ENCODE results near the gene AOPEP. TPM values are rescaled to one million over a fixed set of nuclear protein-coding genes. Genes with fewer than 3 reads are reported as not detected.

Gene AOPEP
- total RNA-seq, 2 experiments from 2014 or later, result 6.9 to 7.0 TPM

DNA sequence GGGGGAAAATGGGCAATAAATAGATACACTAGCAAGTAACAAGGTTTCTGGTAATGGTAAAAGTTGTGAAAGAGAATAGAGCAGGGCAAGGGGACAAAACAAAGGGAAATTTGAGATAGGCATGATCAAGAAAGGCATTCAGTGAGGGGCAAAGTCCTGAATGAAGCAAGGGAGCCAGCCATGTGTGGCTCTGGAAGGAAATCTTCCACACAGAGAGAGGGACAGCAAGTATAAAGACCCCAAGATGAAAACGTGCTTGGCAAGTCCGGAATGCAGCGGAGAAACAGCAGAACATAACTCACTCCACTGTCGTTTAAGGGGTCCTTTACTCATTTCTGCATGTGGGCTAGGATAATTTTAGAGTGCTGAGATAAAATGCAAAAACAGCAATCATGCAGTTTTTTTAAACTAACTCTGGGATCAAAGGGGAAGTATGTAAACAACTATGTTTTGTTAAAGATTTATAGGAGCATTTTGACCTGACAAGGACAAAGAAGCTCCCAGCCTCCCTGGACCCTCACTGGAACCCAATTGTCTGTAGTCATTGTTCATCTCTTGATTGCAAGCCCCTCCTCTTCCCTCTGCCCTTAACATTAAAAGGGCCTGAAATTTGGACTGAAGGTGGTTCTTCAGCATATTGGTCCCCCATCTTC, 22.9 kb upstream of the AOPEP start:
- intact Hi-C loops (cut with DNase I, micrococcal nuclease), result no loop called here
- DNase-seq (no peak), ATAC-seq (ENCODE audit: poor library complexity) (no peak)
- Histone ChIP-seq H3K27me3 (ENCODE audit: control insufficient read depth in 1 of 2, insufficient read depth in 2 of 2, low read length in 2 of 2) (peaks cover 0 to 7% of the 10 kb centered on the region in 2 experiments), H3K27ac (ENCODE audit: low read depth in 1 of 2, low read length in 2 of 2) (no peak overlapping the region), H3K4me3 (ENCODE audit: low read length) (no peak overlapping the region), H3K9me3 (ENCODE audit: control insufficient read depth in 1 of 2, insufficient read depth in 1 of 2, low read length in 2 of 2) (no peaks in the 10 kb centered on the region), H3K4me1 (ENCODE audit: insufficient read depth, low read length) (no peaks in the 10 kb centered on the region), H3K36me3 (ENCODE audit: insufficient read depth, low read length) (no peaks in the 10 kb centered on the region)
- peaks cover 42% of the 10 kb centered on the region for H3K27me3 Mint-ChIP-seq
- ChIA-PET POLR2A (no interaction called here), CTCF (no interaction called here)
- TF ChIP-seq, protein P1, sequence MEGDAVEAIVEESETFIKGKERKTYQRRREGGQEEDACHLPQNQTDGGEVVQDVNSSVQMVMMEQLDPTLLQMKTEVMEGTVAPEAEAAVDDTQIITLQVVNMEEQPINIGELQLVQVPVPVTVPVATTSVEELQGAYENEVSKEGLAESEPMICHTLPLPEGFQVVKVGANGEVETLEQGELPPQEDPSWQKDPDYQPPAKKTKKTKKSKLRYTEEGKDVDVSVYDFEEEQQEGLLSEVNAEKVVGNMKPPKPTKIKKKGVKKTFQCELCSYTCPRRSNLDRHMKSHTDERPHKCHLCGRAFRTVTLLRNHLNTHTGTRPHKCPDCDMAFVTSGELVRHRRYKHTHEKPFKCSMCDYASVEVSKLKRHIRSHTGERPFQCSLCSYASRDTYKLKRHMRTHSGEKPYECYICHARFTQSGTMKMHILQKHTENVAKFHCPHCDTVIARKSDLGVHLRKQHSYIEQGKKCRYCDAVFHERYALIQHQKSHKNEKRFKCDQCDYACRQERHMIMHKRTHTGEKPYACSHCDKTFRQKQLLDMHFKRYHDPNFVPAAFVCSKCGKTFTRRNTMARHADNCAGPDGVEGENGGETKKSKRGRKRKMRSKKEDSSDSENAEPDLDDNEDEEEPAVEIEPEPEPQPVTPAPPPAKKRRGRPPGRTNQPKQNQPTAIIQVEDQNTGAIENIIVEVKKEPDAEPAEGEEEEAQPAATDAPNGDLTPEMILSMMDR (IDR thresholded peaks at IDR 0.05), result no peak
- H3K27ac Mint-ChIP-seq, result no peak overlapping the region
- no peaks in the 10 kb centered on the region for H3K9me3 Mint-ChIP-seq
- H3K36me3 Mint-ChIP-seq (ENCODE audit: low read depth), result no peaks in the 10 kb centered on the region
- no peaks in the 10 kb centered on the region for H3K4me1 Mint-ChIP-seq (ENCODE audit: low read depth)
- H3K4me3 Mint-ChIP-seq, result no peak overlapping the region

DNA sequence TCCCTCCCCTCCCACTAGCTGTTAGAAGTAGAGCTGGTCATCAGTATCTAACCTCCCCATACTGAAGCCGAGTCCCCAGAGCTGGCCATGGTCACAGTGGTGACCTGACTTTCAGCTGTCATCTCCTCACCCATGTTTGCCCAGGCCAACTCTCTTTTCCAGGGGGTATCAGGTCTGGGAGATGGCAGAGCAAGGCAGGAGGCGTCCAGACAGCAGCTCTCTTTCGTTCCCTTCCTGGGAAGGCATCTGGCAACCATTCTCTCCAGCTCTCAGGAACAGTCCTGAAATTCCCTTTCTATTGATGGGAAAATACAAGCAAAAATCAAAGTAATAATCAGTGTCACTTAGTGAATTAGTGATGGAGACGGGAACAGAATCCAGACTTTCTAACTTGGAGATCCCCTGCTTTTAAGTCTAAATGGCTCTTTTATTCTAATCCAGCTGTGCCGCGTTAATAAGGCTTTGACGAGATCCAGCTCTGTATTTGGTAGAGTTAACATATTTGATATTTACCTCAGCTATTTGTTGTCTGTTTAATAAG, 21.3 kb upstream of the AOPEP start:
- ChIA-PET POLR2A (no interaction called here), CTCF (no interaction called here)
- Mint-ChIP-seq H3K4me1 (ENCODE audit: low read depth) (no peaks in the 10 kb centered on the region), H3K9me3 (no peaks in the 10 kb centered on the region), H3K36me3 (ENCODE audit: low read depth) (no peaks in the 10 kb centered on the region), H3K27ac (no peak overlapping the region), H3K4me3 (no peak overlapping the region), H3K27me3 (peaks cover 42% of the 10 kb centered on the region)
- Histone ChIP-seq H3K4me1 (ENCODE audit: insufficient read depth, low read length) (no peaks in the 10 kb centered on the region), H3K27ac (ENCODE audit: low read depth in 1 of 2, low read length in 2 of 2) (no peak overlapping the region), H3K27me3 (ENCODE audit: control insufficient read depth in 1 of 2, insufficient read depth in 2 of 2, low read length in 2 of 2) (peaks cover 0 to under 1% of the 10 kb centered on the region in 2 experiments), H3K4me3 (ENCODE audit: low read length) (no peak overlapping the region), H3K9me3 (ENCODE audit: control insufficient read depth in 1 of 2, insufficient read depth in 1 of 2, low read length in 2 of 2) (no peaks in the 10 kb centered on the region), H3K36me3 (ENCODE audit: insufficient read depth, low read length) (no peaks in the 10 kb centered on the region)
- TF ChIP-seq, protein P1 (IDR thresholded peaks at IDR 0.05), result no peak
- ATAC-seq (ENCODE audit: poor library complexity), result no peak
- intact Hi-C loops (cut with DNase I, micrococcal nuclease), result no loop called here
- DNase-seq, result no peak

DNA sequence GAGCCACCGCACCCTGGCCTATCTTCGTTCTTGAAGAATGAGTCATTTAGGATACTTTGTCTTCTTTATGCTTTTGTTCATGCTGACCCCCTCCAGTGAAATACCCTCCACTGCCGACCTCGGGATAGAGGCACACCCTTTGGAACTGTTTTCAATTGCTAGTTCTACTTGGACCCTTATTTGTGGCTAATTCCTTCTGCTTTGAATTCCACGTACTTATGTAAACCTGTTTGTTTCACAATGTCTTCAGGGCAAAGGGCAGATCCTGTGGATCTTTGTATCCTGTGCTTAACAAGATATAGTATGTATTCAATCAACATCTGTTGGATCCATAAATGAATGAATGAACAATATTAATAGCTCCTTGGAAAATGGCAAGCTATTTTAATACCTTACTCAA, 19.6 kb upstream of the AOPEP start:
- Histone ChIP-seq H3K4me1 (ENCODE audit: insufficient read depth, low read length) (no peaks in the 10 kb centered on the region), H3K27ac (ENCODE audit: low read depth in 1 of 2, low read length in 2 of 2) (no peak overlapping the region), H3K4me3 (ENCODE audit: low read length) (no peak overlapping the region), H3K27me3 (ENCODE audit: control insufficient read depth in 1 of 2, insufficient read depth in 2 of 2, low read length in 2 of 2) (no peaks in the 10 kb centered on the region), H3K9me3 (ENCODE audit: control insufficient read depth in 1 of 2, insufficient read depth in 1 of 2, low read length in 2 of 2) (no peaks in the 10 kb centered on the region), H3K36me3 (ENCODE audit: insufficient read depth, low read length) (no peaks in the 10 kb centered on the region)
- intact Hi-C loops (cut with DNase I, micrococcal nuclease), result no loop called here
- no peak for DNase-seq
- H3K9me3 Mint-ChIP-seq, result no peaks in the 10 kb centered on the region
- ChIA-PET POLR2A (no interaction called here), CTCF (no interaction called here)
- H3K36me3 Mint-ChIP-seq (ENCODE audit: low read depth), result no peaks in the 10 kb centered on the region
- no peak overlapping the region for H3K4me3 Mint-ChIP-seq
- TF ChIP-seq, protein P1 (IDR thresholded peaks at IDR 0.05), result no peak
- ATAC-seq (ENCODE audit: poor library complexity), result no peak
- no peaks in the 10 kb centered on the region for H3K4me1 Mint-ChIP-seq (ENCODE audit: low read depth)
- H3K27ac Mint-ChIP-seq, result no peak overlapping the region
- H3K27me3 Mint-ChIP-seq, result peaks cover 41% of the 10 kb centered on the region

Measured in CD4-positive, alpha-beta T cell (primary cell).